Measurements from ENCODE around the gene AP2M1.
"Not testable (repeated sequence)": the region's sequence is repeated elsewhere in the genome, so short reads cannot be mapped to it uniquely, and the experiment has no call there.

The AP2M1 gene

DNA sequence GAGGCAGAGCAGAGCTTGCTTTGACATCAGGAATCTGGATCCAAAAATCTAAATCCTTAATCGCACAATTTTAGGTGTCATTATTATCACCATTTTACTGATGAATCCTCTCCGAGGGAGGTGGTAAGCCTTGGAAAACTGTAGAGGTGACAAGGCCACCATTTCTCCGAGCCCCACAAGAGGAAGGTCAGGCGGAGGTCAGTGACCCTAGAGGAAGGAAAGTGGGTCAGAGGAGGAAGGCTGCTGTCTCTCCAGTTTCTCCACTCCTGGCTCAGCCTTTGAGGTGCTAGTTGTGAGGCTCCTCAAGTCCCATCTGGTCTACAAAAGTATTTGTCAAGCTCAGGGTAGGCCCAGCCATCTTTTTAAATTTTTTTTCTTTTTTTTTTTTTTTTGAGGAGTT, 16.3 kb upstream of the AP2M1 start:
- no peak for DNase-seq

DNA sequence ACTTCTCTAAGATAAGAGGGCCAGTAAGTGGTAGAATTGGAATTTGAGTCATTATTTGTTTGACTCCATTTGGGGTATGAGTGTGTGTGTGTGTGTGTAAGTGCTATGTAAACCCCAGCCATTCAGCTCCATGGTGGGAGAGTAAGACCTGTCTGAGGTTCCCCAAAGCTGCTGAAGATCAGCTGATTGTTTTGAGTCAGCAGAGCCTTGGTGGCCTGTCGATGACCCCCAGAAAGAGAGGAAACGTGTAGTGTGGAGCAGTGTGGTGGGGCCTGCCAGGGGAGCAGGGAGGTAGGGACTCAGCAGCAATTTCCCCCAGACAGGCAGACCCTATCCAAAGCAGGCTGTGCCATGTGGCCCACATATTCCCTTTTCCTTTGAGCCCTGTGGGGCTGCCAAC, 14.2 kb upstream of the AP2M1 start:
- DNase-seq, result no peak

DNA sequence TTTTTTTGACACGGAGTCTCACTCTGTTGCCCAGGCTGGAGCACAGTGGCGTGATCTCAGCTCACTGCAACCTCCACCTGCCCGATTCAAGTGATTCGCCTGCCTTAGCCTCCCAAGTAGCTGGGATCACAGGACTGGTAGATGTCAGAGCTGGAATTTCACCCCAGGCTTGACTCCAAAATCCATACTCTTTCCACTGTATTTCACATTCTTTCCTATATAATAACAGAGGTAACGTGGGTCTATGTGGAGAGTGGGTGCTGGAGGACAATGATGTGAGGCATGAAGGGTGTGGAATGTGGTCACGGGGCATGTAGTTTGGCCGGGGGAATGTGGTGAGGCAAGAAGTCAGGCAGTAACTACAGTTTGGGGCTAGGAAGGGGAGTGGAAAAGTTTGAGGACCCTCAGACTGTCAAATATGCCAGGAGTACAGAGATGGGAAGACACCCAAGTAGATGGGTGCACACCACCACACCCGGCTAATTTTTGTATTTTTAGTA, 12.0 kb upstream of the AP2M1 start:
- DNase-seq, result not testable (repeated sequence)

DNA sequence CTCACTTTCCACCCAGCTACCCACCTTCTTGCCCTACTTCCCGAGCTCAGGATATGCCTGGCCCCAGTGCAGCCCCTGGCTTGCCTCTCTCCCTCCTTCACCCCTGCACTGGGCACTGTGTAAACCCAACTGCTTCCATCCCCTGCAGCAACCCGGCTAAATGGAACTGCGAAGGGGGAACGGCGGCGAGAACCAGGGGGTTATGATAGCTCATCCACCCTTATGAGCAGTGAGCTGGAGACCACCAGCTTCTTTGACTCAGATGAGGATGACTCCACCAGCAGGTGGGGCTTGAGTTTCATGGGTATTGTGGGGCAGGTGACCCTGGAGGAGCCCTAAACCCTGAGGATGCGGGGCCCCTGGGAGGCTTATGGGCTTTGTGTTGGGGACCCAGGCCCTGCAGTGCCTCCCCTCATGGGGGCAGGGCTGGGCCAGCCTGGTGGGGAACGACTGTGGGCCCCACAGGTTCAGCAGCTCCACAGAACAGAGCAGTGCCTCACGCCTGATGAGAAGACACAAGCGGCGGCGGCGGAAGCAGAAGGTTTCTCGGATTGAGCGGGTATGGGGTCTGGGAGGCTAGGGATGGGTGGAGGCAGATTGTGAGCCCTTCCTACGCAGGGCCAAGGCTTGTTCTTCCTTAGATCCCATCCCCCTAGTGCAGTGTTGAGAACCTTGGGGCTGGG, 9.9 kb upstream of the AP2M1 start:
- DNase-seq, result no peak

DNA sequence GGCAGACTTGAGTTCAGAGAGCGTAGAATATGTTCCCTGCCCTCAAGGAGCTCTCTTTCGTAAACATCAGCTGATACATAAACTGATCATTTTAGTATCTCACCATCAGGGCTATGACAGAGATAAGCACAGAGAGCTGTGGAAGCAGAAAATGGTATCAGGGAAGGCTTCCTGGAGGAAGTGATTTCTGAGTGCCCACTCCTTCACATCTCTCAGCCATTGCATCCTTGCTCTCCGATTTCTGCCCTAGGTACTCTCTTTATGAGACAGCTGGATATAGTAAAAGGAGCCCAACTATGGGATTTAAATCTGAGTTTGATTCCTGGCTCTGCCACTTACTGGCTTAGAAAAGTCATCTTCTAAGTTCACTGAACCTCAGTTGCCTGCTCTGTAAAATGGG, 9.1 kb upstream of the AP2M1 start:
- no peak for DNase-seq

DNA sequence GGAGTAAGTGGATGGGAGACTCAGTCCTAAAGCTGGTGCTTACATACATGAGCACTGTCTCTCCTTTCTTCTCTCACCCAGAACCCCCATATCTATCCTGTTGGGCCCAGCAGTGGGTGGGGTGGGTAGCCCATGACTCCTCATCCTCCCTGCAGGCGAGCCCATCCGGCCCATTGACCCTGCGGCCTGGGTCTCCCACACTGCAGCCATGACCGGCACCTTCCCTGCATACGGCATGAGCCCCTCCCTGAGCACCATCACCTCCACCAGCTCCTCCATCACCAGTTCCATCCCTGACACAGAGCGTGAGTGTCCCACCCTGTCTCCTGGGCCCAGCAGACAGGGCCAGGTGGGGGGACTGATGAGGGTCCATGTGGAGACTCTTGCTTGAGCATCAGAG, 8.0 kb upstream of the AP2M1 start:
- DNase-seq, result no peak

DNA sequence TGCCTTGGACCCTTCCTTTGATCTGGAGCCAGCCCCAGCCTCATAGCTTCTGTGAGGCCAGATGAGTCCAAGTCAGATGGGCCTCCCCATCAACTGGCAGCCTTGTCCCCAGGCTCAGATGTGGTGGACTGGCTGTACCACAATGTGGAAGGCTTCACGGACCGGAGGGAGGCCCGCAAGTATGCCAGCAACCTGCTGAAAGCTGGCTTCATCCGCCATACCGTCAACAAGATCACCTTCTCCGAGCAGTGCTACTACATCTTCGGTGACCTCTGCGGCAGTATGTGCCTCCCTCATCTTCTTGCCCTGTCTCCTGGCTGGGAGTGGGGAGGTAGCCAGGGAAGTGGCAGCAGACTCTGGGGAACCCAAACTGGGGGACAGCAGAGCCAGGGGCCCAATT, 6.9 kb upstream of the AP2M1 start:
- DNase-seq, result no peak

DNA sequence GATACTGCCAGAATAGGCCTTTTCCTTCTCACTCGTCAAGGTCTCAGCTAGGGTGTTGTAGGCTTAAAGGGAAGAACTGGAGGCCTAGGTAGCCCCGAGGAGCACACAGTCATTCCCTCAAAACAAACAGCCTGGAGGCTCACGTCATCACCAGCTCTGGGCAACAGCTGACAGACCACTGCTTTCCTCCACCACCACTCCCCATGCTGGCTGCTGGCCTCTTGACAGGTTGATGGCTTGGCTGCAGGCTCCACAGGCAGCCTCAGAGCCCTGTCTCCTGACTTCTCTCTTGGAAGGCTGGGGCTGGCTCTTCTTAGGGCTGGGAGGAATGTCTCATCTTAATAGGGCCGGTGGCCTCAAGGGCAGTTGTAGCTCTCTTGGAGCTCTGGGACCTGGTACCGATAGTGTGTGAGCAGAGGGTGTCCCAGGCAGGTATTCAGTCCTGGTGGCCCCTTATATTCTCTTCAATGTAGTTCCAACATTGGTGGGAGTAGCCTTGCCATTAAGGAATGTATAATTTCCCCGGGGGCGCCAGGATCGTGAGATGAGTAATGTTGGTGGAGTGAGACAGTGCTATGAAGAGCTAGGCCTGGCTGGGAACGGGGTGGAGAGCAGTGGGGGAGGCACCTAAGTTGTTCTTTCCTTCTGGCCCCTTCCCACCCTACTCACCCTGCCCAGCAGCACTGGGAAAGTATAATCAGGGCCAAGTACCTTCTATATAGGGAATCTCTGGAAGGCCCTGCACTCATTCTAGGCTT, 6.1 kb upstream of the AP2M1 start:
- DNase-seq, result no peak

DNA sequence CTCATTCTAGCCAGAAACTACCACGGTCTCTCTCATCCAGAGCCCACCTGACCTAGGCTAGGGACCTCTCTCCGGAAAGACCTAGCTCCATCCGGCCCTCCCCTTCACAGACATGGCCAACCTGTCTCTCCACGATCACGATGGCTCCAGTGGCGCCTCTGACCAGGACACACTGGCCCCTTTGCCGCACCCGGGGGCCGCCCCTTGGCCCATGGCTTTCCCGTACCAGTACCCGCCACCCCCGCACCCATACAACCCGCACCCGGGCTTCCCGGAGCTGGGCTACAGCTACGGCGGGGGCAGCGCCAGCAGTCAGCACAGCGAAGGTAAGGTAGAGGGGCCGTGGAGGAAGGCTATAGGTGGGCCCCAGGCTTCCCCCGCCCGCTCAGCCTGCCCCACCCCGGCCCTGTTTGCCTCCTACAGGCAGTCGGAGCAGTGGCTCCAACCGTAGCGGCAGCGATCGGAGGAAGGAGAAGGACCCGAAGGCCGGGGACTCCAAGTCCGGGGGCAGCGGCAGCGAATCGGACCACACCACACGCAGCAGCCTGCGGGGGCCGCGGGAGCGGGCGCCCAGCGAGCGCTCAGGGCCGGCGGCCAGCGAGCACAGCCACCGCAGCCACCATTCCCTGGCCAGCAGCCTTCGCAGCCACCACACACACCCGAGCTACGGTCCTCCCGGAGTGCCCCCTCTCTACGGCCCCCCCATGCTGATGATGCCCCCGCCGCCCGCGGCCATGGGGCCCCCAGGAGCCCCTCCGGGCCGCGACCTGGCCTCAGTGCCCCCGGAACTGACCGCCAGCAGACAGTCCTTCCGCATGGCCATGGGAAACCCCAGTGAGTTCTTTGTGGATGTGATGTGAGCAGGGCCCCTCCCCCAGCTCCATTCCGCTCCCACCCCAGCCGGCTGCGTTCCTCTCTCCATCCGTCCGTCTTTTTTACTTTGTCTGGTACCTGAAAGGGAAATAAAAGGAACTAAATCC, 4.5 kb upstream of the AP2M1 start:
- DNase-seq, result no peak

DNA sequence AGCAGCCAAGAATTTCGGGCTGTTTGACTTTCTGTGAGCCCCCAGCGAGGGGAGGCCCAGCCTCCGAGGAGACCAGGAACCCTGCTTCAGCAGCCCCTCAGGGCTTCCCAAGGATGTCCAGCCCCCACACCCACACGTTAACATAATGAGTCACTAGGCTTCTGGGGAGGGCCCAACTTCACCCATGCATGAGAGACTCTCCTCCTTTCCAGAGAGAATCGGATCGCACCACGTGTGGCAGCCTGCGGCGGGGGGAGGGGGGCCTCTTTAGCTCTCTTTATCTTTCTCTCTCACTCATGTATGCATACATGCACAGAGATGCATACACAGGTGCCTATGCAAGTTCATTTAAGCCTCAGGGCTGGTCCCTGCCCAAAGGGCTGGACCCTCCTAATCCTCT, 3.1 kb upstream of the AP2M1 start:
- DNase-seq, result no peak

DNA sequence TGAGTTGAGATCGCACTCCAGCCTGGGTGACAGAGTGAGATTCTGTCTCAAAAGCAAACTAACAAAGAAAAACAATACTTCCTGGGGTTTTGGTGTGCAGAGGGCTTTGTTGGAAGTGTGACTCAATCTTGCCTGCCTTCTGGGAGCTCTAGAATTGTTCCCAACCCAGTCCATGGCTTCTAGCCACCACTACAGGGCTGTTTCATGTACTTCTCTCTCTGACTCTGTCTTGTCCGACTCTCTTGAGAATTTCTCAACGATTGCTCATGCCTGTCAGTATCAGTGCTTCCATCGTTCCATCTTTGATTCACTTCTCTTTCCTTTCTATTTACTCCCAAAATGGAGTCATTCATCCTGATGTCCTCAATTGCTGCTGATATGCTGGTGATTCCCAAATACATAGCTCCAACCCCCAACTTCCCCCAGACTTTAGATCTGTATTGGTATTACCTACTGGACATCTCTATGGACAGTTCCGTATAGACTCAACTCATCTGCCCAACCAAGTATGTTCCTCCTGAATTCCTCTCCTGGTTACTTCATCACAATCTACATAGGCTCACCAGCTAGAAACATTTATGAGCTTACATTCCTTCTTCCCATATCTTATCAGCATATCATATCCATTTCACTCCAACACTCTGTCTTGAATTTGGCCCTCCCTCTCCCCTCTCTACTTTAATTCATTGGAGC, 1.8 kb upstream of the AP2M1 start:
- no peak for DNase-seq

DNA sequence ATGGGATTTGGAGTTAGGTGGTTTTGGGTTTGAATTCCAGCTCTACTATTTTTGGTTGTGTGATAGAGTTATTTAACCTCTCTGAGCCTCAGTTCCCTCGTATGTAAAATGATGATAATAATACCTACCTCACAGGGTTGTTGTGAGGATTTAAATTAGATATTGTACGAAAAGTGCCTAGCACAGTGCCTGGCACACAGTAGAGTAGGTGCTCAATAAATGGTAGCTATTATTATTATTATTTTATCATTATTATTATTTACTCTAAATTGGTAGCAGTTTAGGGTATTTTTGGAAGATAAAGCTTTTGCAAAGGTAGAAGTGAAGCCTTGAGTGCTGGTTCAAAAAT, 1.3 kb upstream of the AP2M1 start:
- DNase-seq, result no peak

DNA sequence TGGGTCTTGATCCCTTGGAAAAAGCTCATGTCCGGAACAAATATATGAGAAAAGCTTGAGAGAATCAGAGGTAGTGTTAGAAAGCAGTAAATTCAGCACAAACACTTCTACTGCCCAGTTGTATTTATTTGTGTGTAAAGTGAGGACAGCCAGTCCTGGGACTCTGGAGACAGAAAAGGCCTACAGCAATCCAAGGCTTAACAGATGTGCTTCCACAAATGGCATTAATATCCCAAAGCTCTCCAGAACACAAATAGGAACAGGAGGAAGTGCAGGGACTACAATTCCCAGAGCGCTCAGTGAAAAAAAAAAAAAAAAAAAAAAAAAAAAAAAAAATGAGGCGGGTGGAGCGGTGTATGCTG, 390 bp upstream of the AP2M1 start:
- no peak for DNase-seq

DNA sequence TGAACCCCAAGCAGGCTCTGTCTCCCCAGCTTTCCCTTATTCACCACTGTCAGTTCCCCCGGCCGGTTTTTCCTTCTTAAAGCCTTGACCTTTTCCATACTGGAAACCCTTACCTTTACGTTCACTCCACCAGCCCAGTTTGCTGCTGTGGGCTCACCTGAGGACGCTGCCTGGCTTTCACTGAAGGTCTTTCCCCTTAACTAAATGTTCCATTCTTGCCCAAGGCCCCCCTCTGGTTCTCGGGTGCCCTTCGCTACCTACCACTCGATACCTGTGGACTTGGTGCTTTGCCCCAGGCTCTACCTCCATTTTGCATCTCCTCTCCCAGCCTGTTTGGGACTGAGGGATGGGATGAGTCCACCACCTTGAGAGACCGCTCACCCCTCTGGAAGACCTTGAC, 851 bp downstream of the AP2M1 start:
- no peak for DNase-seq

DNA sequence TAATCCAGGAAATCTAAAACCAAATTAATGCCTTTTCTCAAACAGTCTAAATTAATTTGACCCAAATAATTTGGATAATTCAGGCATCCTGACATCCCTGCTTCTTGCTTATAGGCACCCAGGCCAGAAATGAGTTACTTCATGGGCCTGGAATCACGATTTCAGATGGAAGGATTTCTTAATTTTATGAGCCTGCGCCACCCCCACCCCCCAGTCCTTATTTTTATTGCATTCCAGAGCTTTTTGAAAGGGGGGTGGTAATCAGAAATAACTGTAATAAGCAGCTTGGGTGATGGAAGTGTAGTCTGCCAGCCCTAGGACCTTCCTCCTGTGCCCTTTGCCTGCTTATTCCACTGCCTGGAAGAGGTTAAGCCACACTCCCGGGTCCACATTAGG, 1.3 kb downstream of the AP2M1 start:
- DNase-seq, result no peak

DNA sequence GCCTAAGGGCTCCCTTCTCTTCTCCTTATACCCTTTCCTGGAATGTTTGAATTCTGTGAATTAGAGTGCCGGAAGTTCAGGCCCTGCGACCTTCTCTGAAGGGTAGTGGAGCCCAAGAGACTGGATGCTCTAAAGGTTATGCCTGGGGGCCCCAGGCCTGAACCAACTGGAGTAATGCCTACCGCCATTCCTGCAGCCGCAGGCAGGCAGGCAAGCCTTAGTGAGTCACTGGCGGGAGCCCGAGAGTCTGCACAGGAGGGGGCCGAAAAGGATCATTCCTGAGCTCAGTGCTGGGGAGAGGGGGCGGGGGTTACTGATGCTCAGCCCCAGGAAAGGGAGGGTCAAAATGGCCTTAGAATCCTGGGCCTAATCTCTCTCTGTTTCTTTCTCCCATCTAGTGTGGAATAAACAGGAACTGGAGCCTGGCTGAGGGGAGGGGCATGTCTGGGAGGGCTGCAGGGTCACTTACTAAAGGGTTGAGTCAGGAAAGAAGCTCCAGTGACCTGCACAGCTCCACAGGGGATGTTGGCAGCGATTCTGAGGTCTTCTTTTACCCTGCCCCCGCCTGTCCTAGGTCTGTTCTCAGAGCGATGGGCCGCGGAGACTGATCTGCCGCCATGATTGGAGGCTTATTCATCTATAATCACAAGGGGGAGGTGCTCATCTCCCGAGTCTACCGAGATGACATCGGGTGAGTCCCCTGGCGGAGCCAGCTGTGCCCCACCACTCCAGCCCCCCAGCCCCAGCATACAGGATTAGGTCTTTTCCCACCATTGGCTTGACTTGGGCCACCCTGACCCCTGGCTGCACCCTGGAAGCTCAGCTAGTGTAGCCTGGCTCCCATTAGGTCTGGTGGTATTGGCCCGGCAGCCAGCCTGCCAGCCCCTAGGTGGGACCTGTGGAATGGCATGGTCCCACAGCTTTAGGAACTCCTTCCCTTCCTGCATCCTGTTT, 2.0 kb downstream of the AP2M1 start:
- DNase-seq, result no peak

DNA sequence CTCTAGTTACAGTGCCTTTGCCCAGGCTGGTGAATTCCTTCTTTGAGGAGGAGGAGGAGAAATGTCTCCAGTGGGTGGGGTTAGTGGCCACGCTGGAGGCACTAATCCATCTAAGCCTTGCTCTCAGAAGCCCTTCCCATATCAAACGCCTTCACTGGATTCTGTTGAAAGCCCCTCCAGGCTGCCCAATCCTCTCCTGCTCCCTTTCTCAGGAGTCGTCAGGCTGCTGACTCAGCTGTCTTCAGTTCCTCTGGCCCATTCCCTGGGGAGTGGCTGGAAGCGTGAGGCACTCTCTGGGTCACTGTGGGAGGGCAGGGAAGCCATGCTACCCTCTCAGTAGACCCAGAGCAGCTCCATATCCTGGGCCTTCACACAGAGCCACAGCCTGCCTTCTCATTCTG, 2.7 kb downstream of the AP2M1 start:
- no peak for DNase-seq

DNA sequence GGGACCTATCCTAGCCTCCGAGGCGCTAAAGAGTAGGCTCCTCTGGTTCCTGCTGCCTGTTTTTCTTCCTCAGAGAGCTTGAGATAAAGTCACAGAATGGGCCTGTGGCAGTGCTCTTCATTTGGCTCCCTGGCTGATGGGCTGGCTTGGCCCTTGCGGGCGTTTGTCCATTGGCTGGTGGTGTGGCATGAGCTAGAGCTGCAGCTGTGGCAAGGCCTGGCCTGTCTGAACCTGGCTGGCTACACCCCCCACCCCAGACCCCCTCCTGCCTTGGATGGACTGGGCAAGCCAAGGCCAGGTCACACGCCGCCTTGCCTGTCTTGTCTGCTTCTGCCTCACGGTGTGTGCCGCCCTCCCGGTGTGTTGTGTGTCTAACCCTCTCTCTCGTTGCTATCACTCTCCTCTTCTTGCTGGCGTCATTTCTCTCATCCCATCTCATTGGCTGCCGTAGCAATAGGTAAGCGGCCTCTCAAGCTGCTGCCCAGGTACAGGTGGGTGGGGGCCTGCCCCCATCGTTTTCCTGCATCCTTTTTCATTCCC, 3.2 kb downstream of the AP2M1 start:
- DNase-seq, result no peak

DNA sequence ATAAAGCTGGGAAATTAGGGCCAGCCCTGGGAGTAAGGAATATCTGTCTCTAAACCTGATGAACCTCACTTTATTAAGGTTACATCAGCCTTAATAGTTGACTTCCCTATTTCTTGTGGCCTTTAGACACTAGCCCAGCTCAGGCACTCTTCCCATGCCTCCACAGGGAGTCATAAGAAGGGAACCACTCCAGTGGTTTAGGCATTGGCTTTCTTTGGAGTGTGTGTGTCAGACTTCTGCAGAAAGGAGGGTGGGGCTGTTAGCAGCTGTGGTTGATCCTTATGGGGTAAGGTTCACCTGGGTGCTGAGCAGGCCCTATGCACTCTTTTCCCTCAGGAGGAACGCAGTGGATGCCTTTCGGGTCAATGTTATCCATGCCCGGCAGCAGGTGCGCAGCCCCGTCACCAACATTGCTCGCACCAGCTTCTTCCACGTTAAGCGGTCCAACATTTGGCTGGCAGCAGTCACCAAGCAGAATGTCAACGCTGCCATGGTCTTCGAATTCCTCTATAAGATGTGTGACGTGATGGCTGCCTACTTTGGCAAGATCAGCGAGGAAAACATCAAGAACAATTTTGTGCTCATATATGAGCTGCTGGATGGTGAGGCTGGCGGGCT, 4.0 kb downstream of the AP2M1 start:
- DNase-seq, result no peak

DNA sequence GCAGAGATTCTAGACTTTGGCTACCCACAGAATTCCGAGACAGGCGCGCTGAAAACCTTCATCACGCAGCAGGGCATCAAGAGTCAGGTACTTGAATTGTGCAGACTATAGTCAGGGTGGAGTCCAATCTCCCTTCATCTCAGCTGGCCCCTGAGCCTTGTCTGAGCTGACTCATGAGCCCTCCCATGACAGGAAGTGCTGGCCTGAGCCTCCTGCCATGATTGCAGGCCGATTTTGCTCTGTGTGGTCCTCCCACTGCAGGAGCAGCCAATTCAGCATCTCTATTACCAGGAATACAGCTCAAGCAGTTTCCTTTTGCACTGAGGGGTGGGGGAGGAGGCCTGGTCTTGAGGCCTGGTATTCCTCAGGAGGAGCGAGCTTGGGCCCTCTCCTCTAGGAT, 5.5 kb downstream of the AP2M1 start:
- no peak for DNase-seq

DNA sequence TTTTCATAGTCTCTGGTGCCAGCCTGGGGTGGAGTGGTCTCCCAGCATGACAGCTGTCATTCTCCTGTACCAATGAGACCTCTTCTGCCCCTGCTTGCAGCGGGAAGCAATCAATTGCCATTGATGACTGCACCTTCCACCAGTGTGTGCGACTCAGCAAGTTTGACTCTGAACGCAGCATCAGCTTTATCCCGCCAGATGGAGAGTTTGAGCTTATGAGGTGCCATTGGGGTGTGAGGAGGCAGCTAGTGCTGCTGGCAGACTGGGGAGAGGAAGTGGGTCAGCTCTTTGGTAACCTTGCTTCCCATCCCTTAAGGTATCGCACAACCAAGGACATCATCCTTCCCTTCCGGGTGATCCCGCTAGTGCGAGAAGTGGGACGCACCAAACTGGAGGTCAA, 6.9 kb downstream of the AP2M1 start:
- no peak for DNase-seq
